ENCODE data around the gene NAT8.
"Not testable (repeated sequence)": the region's sequence is repeated elsewhere in the genome, so short reads cannot be mapped to it uniquely, and the experiment has no call there.

DNA sequence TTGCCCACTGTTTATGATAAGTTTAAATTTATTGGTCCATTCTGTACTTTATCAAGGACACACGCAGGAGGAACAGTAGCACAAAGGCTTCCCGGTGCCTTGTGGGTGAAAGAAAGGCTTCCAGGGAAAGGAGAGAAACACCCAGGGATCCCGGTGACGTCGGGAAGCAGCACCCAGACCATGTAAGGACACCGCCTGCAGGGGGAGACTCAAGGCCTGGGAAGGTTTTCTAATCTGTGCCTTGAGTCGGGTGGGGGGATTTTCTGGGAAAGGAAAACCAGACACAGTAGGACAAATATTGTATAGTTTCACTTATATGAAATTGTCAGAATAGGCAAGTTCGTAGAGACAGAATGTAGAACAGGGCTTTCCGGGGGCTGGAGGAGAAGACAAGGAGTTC, 42.7 kb upstream of the NAT8 start:
- TF ChIP-seq POLR2A (IDR thresholded peaks at IDR 0.05; ENCODE audit: low read depth, low read length); EZH2 (IDR thresholded peaks at IDR 0.05; ENCODE audit: borderline replicate concordance, low read depth, low read length, severe bottlenecking); MYC (IDR thresholded peaks at IDR 0.05; ENCODE audit: low read depth, low read length); POLR2AphosphoS5 (IDR thresholded peaks at IDR 0.05; ENCODE audit: insufficient read depth, low read depth, low read length): not testable (repeated sequence)
- TF ChIP-seq, protein P1, sequence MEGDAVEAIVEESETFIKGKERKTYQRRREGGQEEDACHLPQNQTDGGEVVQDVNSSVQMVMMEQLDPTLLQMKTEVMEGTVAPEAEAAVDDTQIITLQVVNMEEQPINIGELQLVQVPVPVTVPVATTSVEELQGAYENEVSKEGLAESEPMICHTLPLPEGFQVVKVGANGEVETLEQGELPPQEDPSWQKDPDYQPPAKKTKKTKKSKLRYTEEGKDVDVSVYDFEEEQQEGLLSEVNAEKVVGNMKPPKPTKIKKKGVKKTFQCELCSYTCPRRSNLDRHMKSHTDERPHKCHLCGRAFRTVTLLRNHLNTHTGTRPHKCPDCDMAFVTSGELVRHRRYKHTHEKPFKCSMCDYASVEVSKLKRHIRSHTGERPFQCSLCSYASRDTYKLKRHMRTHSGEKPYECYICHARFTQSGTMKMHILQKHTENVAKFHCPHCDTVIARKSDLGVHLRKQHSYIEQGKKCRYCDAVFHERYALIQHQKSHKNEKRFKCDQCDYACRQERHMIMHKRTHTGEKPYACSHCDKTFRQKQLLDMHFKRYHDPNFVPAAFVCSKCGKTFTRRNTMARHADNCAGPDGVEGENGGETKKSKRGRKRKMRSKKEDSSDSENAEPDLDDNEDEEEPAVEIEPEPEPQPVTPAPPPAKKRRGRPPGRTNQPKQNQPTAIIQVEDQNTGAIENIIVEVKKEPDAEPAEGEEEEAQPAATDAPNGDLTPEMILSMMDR (IDR thresholded peaks at IDR 0.05; ENCODE audit: extremely low read depth in 1 of 2, insufficient read depth in 1 of 2, low read depth in 1 of 2, low read length in 2 of 2) = not testable (repeated sequence)
- TF ChIP-seq, protein P2, sequence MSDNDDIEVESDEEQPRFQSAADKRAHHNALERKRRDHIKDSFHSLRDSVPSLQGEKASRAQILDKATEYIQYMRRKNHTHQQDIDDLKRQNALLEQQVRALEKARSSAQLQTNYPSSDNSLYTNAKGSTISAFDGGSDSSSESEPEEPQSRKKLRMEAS (IDR thresholded peaks at IDR 0.05; ENCODE audit: insufficient read depth, insufficient read length) = not testable (repeated sequence)

All from endothelial cell of umbilical vein (primary cell).